Loucy (cell line): ENCODE data around the gene BRD9.

ENCODE experiments used
- CTCF ChIP-seq: fragments of 200-600 bp; sonication (generic); conservative IDR thresholded peaks from 2 replicates; pipeline ENCODE4 v1.5.1; 2014; ENCODE audit warnings: mild to moderate bottlenecking, antibody characterized with exemption, low read length
- EZH2phosphoT487 ChIP-seq: fragments of 200-600 bp; IDR thresholded peaks from 2 replicates; pipeline ENCODE4 v1.6.1; 2018; ENCODE audit warnings: antibody characterized with exemption, mild to moderate bottlenecking, moderate library complexity, borderline replicate concordance

GRCh38 chr5:886716-887325 lies 5.8 kb downstream of the BRD9 start:
- TF ChIP-seq CTCF (no peak), EZH2phosphoT487 (no peak)
